SK-N-SH (cell line): ENCODE data around the gene PRKCA. TPM values are rescaled to one million over a fixed set of nuclear protein-coding genes. Genes with fewer than 3 reads are reported as not detected.

Experiments
- CTCF ChIA-PET: fragments of 300-600, 350-600 bp; formaldehyde crosslinking; extraction: SDS; loops from one replicate; lab custom pipeline; 2021; lab: Yijun Ruan, JAX
- POLR2A ChIA-PET: fragments of 350-600 bp; sonication (Branson Sonifier 250); formaldehyde crosslinking; extraction: SDS; loops from one replicate; lab custom pipeline; 2020; ENCODE audit warnings: antibody characterized with exemption, inconsistent platforms; lab: Yijun Ruan, JAX
- DNase-seq: peaks from one replicate; pipeline ENCODE4 v3.0.0; 2012
- H2AFZ ChIP-seq: fragments of 200-600 bp; sonication (generic); 2 replicates; pipeline ENCODE4 v1.8.1; 2016; ENCODE audit warnings: antibody characterized with exemption, mild to moderate bottlenecking, low read depth
- H3F3A ChIP-seq: fragments of 200-600 bp; sonication (generic); replicated peaks from 2 replicates; pipeline ENCODE3; 2016; ENCODE audit warnings: antibody characterized with exemption, mild to moderate bottlenecking; ENCODE audit not compliant: insufficient read depth
- H3K27ac ChIP-seq, 2 experiments: fragments of 200-500 bp in 1 of 2; fragments of 200-600 bp in 1 of 2; sonication (Bioruptor generic) in 1 of 2; sonication (generic), shearing (Covaris generic) in 1 of 2; 2 replicates each; pipeline versions ENCODE4 v1.5.1 to v1.6.1; 2014 to 2016; ENCODE audit warnings: low read depth in 2 of 2, inconsistent platforms in 1 of 2, low read length in 1 of 2, mild to moderate bottlenecking in 1 of 2, mixed read lengths in 1 of 2
- H3K27me3 ChIP-seq: fragments of 200-600 bp; sonication (generic), shearing (Covaris generic); 2 replicates; pipeline ENCODE4 v1.6.1; 2016; ENCODE audit warnings: mixed run types; ENCODE audit not compliant: insufficient read depth
- H3K36me3 ChIP-seq, 2 experiments: fragments of 200-500 bp in 1 of 2; fragments of 200-600 bp in 1 of 2; sonication (Bioruptor generic) in 1 of 2; sonication (generic) in 1 of 2; replicated peaks in 1 of 2; 2 replicates each; pipeline versions ENCODE3 to v1.5.1; 2014 to 2016; ENCODE audit warnings: low read length in 1 of 2, mild to moderate bottlenecking in 1 of 2; ENCODE audit not compliant: insufficient read depth in 2 of 2, control insufficient read depth in 1 of 2
- H3K4me1 ChIP-seq, 2 experiments: fragments of 200-500 bp in 1 of 2; fragments of 200-600 bp in 1 of 2; sonication (Bioruptor generic) in 1 of 2; sonication (generic), shearing (Covaris generic) in 1 of 2; 2 replicates each; pipeline versions ENCODE4 v1.5.1 to v1.6.1; 2014 to 2016; ENCODE audit warnings: low read depth in 1 of 2, low read length in 1 of 2, mixed run types in 1 of 2; ENCODE audit not compliant: insufficient read depth in 2 of 2, control insufficient read depth in 1 of 2
- H3K4me2 ChIP-seq: fragments of 200-600 bp; sonication (generic), shearing (Covaris generic); 2 replicates; pipeline ENCODE4 v1.6.1; 2017; ENCODE audit warnings: mixed run types
- H3K4me3 ChIP-seq, 2 experiments: fragments of 200-500 bp in 1 of 2; fragments of 200-600 bp in 1 of 2; sonication (Bioruptor generic) in 1 of 2; sonication (generic), shearing (Covaris generic) in 1 of 2; 2 replicates each; pipeline versions ENCODE4 v1.5.1 to v1.8.1; 2014 to 2016; ENCODE audit warnings: low read depth in 2 of 2, inconsistent platforms in 1 of 2, low read length in 1 of 2, mild to moderate bottlenecking in 1 of 2, mixed read lengths in 1 of 2, moderate library complexity in 1 of 2
- H3K79me2 ChIP-seq: fragments of 200-600 bp; sonication (generic); 2 replicates; pipeline ENCODE4 v1.8.1; 2017; ENCODE audit warnings: mild to moderate bottlenecking; ENCODE audit not compliant: insufficient read depth
- H3K9ac ChIP-seq: fragments of 200-600 bp; sonication (generic); 2 replicates; pipeline ENCODE4 v1.6.1; 2017; ENCODE audit warnings: mixed run types
- H3K9me2 ChIP-seq: fragments of 200-600 bp; sonication (generic); 2 replicates; pipeline ENCODE4 v1.6.1; 2017; ENCODE audit warnings: mixed run types
- H3K9me3 ChIP-seq: fragments of 200-600 bp; sonication (generic); 2 replicates; pipeline ENCODE4 v1.6.1; 2017; ENCODE audit warnings: mixed run types, mild to moderate bottlenecking, moderate library complexity
- H4K20me1 ChIP-seq: fragments of 200-600 bp; sonication (generic); 2 replicates; pipeline ENCODE4 v1.6.1; 2017; ENCODE audit warnings: mild to moderate bottlenecking, mixed run types; ENCODE audit not compliant: insufficient read depth
- ELF1 ChIP-seq: IDR thresholded peaks from 2 replicates; pipeline ENCODE4 v1.4.0; 2012
- EZH2phosphoT487 ChIP-seq: fragments of 200-600 bp; sonication (generic); IDR thresholded peaks from 2 replicates; pipeline ENCODE4 v1.6.1; 2017; ENCODE audit warnings: low read depth, mixed run types, mild to moderate bottlenecking, antibody characterized with exemption, moderate library complexity, borderline replicate concordance
- FOXM1 ChIP-seq: IDR thresholded peaks from 2 replicates; pipeline ENCODE4 v1.4.0; 2012; ENCODE audit warnings: low read depth, mild to moderate bottlenecking
- GATA2 ChIP-seq: sonication (generic); formaldehyde crosslinking; IDR thresholded peaks from 2 replicates; pipeline ENCODE4 v1.5.0; 2020; ENCODE audit warnings: mild to moderate bottlenecking, missing genetic modification reagents
- JUND ChIP-seq: IDR thresholded peaks from 2 replicates; pipeline ENCODE4 v1.4.0; 2012
- MXI1 ChIP-seq: IDR thresholded peaks from 2 replicates; pipeline ENCODE4 v1.6.1; 2012; ENCODE audit warnings: mild to moderate bottlenecking, low read depth, low read length, improper control_type of control experiment
- POLR2AphosphoS5 ChIP-seq: IDR thresholded peaks from 2 replicates; pipeline ENCODE4 v1.6.1; 2012; ENCODE audit warnings: low read depth, low read length
- RAD21 ChIP-seq: IDR thresholded peaks from 2 replicates; pipeline ENCODE4 v1.6.1; 2012; ENCODE audit warnings: mild to moderate bottlenecking, low read length
- RCOR1 ChIP-seq: fragments of 150-350 bp; IDR thresholded peaks from 2 replicates; pipeline ENCODE4 v1.6.1; 2017; ENCODE audit warnings: antibody characterized with exemption, low read length
- RXRA ChIP-seq: IDR thresholded peaks from 2 replicates; pipeline ENCODE4 v1.4.0; 2012; ENCODE audit warnings: low read depth, mild to moderate bottlenecking, borderline replicate concordance
- TAF1 ChIP-seq: IDR thresholded peaks from 2 replicates; pipeline ENCODE4 v1.6.1; 2012; ENCODE audit warnings: low read depth, mild to moderate bottlenecking, low read length, moderate library complexity, borderline replicate concordance
- TEAD4 ChIP-seq: IDR thresholded peaks from 2 replicates; pipeline ENCODE4 v1.4.0; 2012; ENCODE audit warnings: mild to moderate bottlenecking, borderline replicate concordance; ENCODE audit not compliant: insufficient read depth
- YY1 ChIP-seq: IDR thresholded peaks from 2 replicates; pipeline ENCODE4 v1.4.0; 2012; ENCODE audit warnings: low read depth, mild to moderate bottlenecking
- WGBS: methylation state at CpG from one replicate; pipeline ENCODE4 v1.1.6; 2017; ENCODE audit warnings: low lambda C conversion rate; 5-methylcytosine and 5-hydroxymethylcytosine counted together
- polyA plus RNA-seq, 3 experiments: library from polyadenylated mRNA; depleted of rRNA; stranded (reverse); fragments of >200 nt; gene quantifications; 2 replicates each; pipeline ENCODE4 v1.2.3, GENCODE V29; 2012
- TF ChIP-seq, protein P1 (sequence below): IDR thresholded peaks from 2 replicates; pipeline ENCODE4 v1.4.0; 2012; ENCODE audit warnings: low read depth, borderline replicate concordance
- TF ChIP-seq, protein P2 (sequence below): fragments of 150-350 bp; IDR thresholded peaks from 2 replicates; pipeline ENCODE4 v1.6.1; 2016; ENCODE audit warnings: mild to moderate bottlenecking, low read depth, low read length
- TF ChIP-seq, protein P3 (sequence below): IDR thresholded peaks from 2 replicates; pipeline ENCODE4 v1.4.0; 2012; ENCODE audit warnings: low read depth
- TF ChIP-seq, protein P4 (sequence below): IDR thresholded peaks from 2 replicates; pipeline ENCODE4; 2012

Gene PRKCA
- polyA plus RNA-seq, 1 of the 3 experiments (the other 2 are of a cell fraction): 108 TPM

DNA sequence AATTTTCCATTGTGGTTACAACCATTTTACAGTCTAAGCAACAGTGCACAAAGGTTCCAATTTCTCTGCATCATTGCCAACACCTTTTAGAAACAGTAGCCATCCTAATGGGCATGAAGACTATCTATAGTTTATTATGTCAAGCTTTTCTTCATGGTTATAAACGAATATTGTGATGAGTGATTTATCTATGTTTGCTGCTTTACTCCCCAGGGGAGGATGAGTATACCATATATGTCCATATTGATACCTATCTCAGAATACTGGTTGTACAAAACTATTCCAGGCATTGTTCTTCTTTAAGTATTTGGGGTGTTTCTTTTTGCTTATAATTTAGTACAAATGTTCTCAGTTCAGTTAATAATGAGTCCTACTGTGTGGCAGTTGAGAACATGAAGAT is 98.3 kb downstream of the PRKCA start (continued):
- TF ChIP-seq, protein P1, sequence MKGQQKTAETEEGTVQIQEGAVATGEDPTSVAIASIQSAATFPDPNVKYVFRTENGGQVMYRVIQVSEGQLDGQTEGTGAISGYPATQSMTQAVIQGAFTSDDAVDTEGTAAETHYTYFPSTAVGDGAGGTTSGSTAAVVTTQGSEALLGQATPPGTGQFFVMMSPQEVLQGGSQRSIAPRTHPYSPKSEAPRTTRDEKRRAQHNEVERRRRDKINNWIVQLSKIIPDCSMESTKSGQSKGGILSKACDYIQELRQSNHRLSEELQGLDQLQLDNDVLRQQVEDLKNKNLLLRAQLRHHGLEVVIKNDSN: no peak
- no peak for TF ChIP-seq RXRA
- no peak for TF ChIP-seq MXI1
- no peak for TF ChIP-seq JUND
- TF ChIP-seq TEAD4: no peak

DNA sequence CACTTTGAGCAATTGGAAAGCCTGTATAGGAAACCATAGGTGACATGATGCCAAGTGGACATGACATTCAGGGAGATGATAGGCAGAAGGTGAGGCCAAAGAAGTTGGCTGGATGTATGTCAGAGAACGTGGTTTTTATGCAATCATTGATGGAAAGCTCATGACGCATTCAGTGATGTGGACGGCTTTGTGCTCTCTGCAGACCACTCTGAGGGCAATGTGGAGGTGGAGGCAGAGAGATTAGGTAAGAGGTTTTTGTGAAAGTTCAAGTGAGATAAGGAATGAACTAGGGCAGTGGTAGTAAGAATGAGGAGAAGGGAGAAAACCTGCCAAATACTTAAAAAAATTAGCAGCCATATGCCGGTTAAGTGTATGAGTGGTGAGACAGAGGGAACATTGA is 99.0 kb downstream of the PRKCA start:
- H3K4me2 ChIP-seq: no peak overlapping the region
- H3K27ac ChIP-seq: no peak overlapping the region; a peak in 1 of 4 replicates
- CTCF ChIA-PET: no interaction called here
- no peak for DNase-seq
- no peaks in the 10 kb centered on the region for H3K9me3 ChIP-seq
- H2AFZ ChIP-seq: no peak overlapping the region
- no peak for TF ChIP-seq TEAD4
- no peak for TF ChIP-seq RAD21
- TF ChIP-seq EZH2phosphoT487: no peak
- TF ChIP-seq, protein P2, sequence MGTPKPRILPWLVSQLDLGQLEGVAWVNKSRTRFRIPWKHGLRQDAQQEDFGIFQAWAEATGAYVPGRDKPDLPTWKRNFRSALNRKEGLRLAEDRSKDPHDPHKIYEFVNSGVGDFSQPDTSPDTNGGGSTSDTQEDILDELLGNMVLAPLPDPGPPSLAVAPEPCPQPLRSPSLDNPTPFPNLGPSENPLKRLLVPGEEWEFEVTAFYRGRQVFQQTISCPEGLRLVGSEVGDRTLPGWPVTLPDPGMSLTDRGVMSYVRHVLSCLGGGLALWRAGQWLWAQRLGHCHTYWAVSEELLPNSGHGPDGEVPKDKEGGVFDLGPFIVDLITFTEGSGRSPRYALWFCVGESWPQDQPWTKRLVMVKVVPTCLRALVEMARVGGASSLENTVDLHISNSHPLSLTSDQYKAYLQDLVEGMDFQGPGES: no peak
- TF ChIP-seq, protein P1: no peak
- no peak for TF ChIP-seq GATA2 (CRISPR knock-in tag)
- TF ChIP-seq YY1: no peak
- TF ChIP-seq FOXM1: no peak
- TF ChIP-seq, protein P3, sequence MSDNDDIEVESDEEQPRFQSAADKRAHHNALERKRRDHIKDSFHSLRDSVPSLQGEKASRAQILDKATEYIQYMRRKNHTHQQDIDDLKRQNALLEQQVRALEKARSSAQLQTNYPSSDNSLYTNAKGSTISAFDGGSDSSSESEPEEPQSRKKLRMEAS: no peak
- TF ChIP-seq, protein P4, sequence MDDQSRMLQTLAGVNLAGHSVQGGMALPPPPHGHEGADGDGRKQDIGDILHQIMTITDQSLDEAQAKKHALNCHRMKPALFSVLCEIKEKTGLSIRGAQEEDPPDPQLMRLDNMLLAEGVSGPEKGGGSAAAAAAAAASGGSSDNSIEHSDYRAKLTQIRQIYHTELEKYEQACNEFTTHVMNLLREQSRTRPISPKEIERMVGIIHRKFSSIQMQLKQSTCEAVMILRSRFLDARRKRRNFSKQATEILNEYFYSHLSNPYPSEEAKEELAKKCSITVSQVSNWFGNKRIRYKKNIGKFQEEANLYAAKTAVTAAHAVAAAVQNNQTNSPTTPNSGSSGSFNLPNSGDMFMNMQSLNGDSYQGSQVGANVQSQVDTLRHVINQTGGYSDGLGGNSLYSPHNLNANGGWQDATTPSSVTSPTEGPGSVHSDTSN: no peak
- TF ChIP-seq ELF1: no peak
- no peak for TF ChIP-seq POLR2AphosphoS5
- TF ChIP-seq TAF1: no peak
- no peak for TF ChIP-seq RCOR1
- no peaks in the 10 kb centered on the region for H3K27me3 ChIP-seq
- peaks cover 87% of the 10 kb centered on the region for H4K20me1 ChIP-seq
- peaks cover 23 to 47% of the 10 kb centered on the region in 2 experiments; a peak in 3 of 4 replicates for H3K4me1 ChIP-seq
- no peaks in the 10 kb centered on the region for H3K9me2 ChIP-seq
- peaks cover 0 to 38% of the 10 kb centered on the region in 2 experiments for H3K36me3 ChIP-seq
- no peak overlapping the region for H3K9ac ChIP-seq
- H3K79me2 ChIP-seq: peaks cover 100% of the 10 kb centered on the region
- peaks cover 13% of the 10 kb centered on the region for H3F3A ChIP-seq
- H3K4me3 ChIP-seq: no peak overlapping the region
- WGBS: 100% methylated on average over 4 of the region's 4 CpGs
- POLR2A ChIA-PET: no interaction called here
